Trophoblast cell (in vitro differentiated cells and primary cell): Measurements from ENCODE around the gene RIC3.
A peak's percentile ranks its signal among the peaks of the same experiment; 100 is the strongest.

ENCODE experiments used
- DNase-seq, 2 donors: peaks; one replicate each; pipeline ENCODE4 v3.0.0-alpha.2; 2016
- H2AFZ ChIP-seq: 2 replicates; pipeline ENCODE4 v1.6.1; 2013; ENCODE audit warnings: low read length, moderate library complexity, mild to moderate bottlenecking; ENCODE audit not compliant: insufficient read depth, poor library complexity
- H2AK5ac ChIP-seq: 2 replicates; pipeline ENCODE4 v1.6.1; 2013; ENCODE audit warnings: mild to moderate bottlenecking, low read length
- H2BK120ac ChIP-seq: 2 replicates; pipeline ENCODE4 v1.6.1; 2013; ENCODE audit warnings: low read length, mild to moderate bottlenecking, moderate library complexity; ENCODE audit not compliant: insufficient read depth, poor library complexity
- H2BK12ac ChIP-seq: 2 replicates; pipeline ENCODE4 v1.6.1; 2013; ENCODE audit warnings: mild to moderate bottlenecking, low read length, moderate library complexity
- H2BK5ac ChIP-seq: 2 replicates; pipeline ENCODE4 v1.6.1; 2013; ENCODE audit warnings: low read length, low read depth, moderate library complexity, mild to moderate bottlenecking; ENCODE audit not compliant: poor library complexity
- H3K14ac ChIP-seq: 2 replicates; pipeline ENCODE4 v1.6.1; 2013; ENCODE audit warnings: mild to moderate bottlenecking, low read length
- H3K18ac ChIP-seq: 2 replicates; pipeline ENCODE4 v1.6.1; 2013; ENCODE audit warnings: mild to moderate bottlenecking, low read length
- H3K23ac ChIP-seq: 2 replicates; pipeline ENCODE4 v1.6.1; 2013; ENCODE audit warnings: low read length
- H3K27ac ChIP-seq: 2 replicates; pipeline ENCODE4 v1.5.1; 2013; ENCODE audit warnings: low read depth, mild to moderate bottlenecking, inconsistent platforms, low read length, moderate library complexity
- H3K27me3 ChIP-seq: 2 replicates; pipeline ENCODE4 v1.6.1; 2013; ENCODE audit warnings: inconsistent platforms, mild to moderate bottlenecking, low read length, moderate library complexity; ENCODE audit not compliant: insufficient read depth
- H3K36me3 ChIP-seq, 2 experiments: 1 replicate in 1 of 2; 2 replicates in 1 of 2; pipeline ENCODE4 v1.6.1; 2013; ENCODE audit warnings: low read length in 2 of 2, mild to moderate bottlenecking in 2 of 2, moderate library complexity in 1 of 2; ENCODE audit not compliant: insufficient read depth in 2 of 2, control insufficient read depth in 1 of 2
- H3K4ac ChIP-seq: 2 replicates; pipeline ENCODE4 v1.6.1; 2013; ENCODE audit warnings: low read depth, mild to moderate bottlenecking, low read length, moderate library complexity
- H3K4me1 ChIP-seq, 2 experiments: 1 replicate in 1 of 2; 2 replicates in 1 of 2; pipeline ENCODE4 v1.6.1; 2013; ENCODE audit warnings: low read length in 2 of 2, mild to moderate bottlenecking in 2 of 2, moderate library complexity in 1 of 2; ENCODE audit not compliant: insufficient read depth in 2 of 2, control insufficient read depth in 1 of 2
- H3K4me2 ChIP-seq: 2 replicates; pipeline ENCODE4 v1.6.1; 2013; ENCODE audit warnings: inconsistent platforms, mild to moderate bottlenecking, low read length, moderate library complexity
- H3K4me3 ChIP-seq: 2 replicates; pipeline ENCODE4 v1.5.1; 2013; ENCODE audit warnings: mild to moderate bottlenecking, low read depth, low read length, inconsistent platforms
- H3K79me1 ChIP-seq: one replicate; pipeline ENCODE4 v1.6.1; 2013; ENCODE audit warnings: low read length
- H3K79me2 ChIP-seq: 2 replicates; pipeline ENCODE4 v1.6.1; 2013; ENCODE audit warnings: low read length, mild to moderate bottlenecking; ENCODE audit not compliant: control insufficient read depth, insufficient read depth, poor library complexity
- H3K9ac ChIP-seq: 2 replicates; pipeline ENCODE4 v1.6.1; 2013; ENCODE audit warnings: mild to moderate bottlenecking, low read length
- H3K9me3 ChIP-seq: 2 replicates; pipeline ENCODE4 v1.6.1; 2013; ENCODE audit warnings: low read depth, mild to moderate bottlenecking, control low read depth, inconsistent platforms, low read length; ENCODE audit not compliant: insufficient read depth
- H4K12ac ChIP-seq: 2 replicates; pipeline ENCODE4 v1.6.1; 2013; ENCODE audit warnings: low read depth, mild to moderate bottlenecking, low read length, moderate library complexity
- H4K8ac ChIP-seq: 2 replicates; pipeline ENCODE4 v1.6.1; 2013; ENCODE audit warnings: low read depth, mild to moderate bottlenecking, low read length, moderate library complexity
- H4K91ac ChIP-seq: one replicate; pipeline ENCODE4 v1.6.1; 2013; ENCODE audit warnings: low read depth, mild to moderate bottlenecking, low read length, moderate library complexity
- WGBS: extraction: QIAGEN DNeasy Blood & Tissue Kit; methylation state at CpG from one replicate; pipeline ENCODE4 v1.1.7; 2013; ENCODE audit warnings: missing lambda C conversion rate; ENCODE audit not compliant: insufficient read length, insufficient coverage; ENCODE audit errors: extremely low coverage; 5-methylcytosine and 5-hydroxymethylcytosine counted together

RIC3 gene

DNA sequence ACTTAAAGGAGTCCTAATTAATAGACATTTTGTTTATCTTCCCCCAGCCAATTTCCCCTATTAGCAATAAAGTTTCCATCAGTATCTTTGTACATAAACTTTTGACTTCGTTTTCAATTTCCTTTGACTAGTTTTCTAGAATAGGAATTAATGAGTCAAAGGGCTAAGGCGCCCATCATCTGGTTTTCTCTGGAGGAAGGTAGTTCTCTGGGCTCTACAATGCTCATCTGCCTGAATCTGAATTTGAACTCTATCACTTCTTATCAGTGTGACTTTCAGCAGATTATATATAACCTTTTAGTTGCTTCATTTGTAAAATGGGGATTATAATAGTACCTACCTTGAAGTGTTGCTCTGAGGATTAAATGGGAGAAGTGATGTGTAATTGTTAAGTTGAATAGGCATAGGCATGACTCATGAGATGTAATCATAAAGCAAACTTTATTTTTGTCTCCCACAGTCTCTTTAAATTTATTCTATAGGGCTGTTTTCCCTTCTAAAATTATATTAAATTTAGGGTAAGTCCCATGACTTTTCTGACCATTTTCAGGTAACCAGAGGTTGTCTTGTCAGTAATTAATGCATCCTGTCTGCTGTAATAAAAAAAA lies 93.6 kb downstream of the RIC3 start:
- Histone ChIP-seq H2BK120ac (no peak overlapping the region), H3K14ac (no peak overlapping the region), H3K23ac (no peak overlapping the region), H3K9me3 (no peaks in the 10 kb centered on the region), H3K27ac (no peak overlapping the region), H3K4me1 (no peaks in the 10 kb centered on the region), H3K27me3 (no peaks in the 10 kb centered on the region), H4K91ac (no peak overlapping the region), H3K4me3 (no peak overlapping the region), H2BK5ac (no peak overlapping the region), H3K4ac (no peak overlapping the region), H3K4me2 (no peak overlapping the region), H2AFZ (no peak overlapping the region), H3K79me1 (no peaks in the 10 kb centered on the region), H3K18ac (no peak overlapping the region), H3K36me3 (no peaks in the 10 kb centered on the region), H4K12ac (no peak overlapping the region), H2AK5ac (no peak overlapping the region), H3K9ac (no peak overlapping the region), H3K79me2 (no peaks in the 10 kb centered on the region), H4K8ac (no peak overlapping the region), H2BK12ac (no peak overlapping the region)
- no peak for DNase-seq
- WGBS, result no CpG with 5 or more reads among the region's 2 CpGs

DNA sequence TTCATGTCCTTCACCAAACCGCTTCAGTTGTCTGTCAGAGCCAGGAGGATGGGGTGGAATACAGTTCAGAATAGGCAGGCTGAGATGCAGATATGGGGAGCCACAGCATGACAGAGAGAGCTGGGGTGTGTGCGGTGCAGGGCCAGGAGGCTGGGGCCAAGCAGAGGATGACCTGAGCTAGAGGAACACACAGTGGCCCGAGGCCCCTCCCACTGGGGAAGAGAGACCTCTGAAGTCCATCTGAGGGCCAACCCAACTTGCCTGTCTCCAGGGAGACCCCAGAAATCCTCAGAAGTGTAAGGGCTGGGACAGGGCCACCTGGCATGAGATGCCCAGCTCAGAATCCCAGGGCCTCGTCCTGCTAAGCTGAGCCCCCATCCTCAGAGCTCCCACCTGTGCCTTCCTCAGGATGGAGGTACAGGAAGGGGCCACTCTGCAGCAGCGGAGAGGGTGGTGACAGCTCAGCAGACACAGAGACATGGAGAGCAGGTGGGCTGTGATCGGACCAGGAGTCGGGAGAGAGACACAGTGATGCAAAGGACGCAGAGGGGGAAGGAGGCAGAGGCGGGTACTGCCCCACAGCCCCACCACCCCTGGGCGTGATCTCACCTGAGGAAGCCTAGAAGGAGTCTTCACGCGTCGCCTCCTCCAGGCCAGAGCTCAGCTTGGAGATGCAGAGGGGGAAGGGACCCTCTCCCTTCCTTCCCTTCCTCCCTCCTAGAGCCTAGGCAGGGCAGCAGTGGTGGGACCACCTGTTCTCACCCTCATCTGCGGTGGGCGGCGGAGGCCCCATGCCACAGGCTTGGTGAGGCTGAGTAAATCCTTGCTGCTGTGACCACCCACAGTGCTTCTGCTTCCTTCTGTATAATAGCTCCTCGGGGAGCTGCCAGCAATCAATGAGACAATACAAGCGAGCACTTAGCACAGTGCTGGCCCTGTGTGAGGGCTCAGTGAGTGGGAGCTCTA lies 96.9 kb downstream of the RIC3 start:
- no peak for DNase-seq
- H2AK5ac ChIP-seq, result no peak overlapping the region
- H3K4me1 ChIP-seq, result no peaks in the 10 kb centered on the region
- H3K9ac ChIP-seq, result no peak overlapping the region
- H3K23ac ChIP-seq, result no peak overlapping the region
- no peak overlapping the region for H2BK5ac ChIP-seq
- no peaks in the 10 kb centered on the region for H3K79me2 ChIP-seq
- H2BK120ac ChIP-seq, result no peak overlapping the region
- no peak overlapping the region for H2AFZ ChIP-seq
- no peak overlapping the region for H4K12ac ChIP-seq
- no peaks in the 10 kb centered on the region for H3K79me1 ChIP-seq
- no peak overlapping the region for H3K27ac ChIP-seq
- no peak overlapping the region for H3K4ac ChIP-seq
- no peaks in the 10 kb centered on the region for H3K9me3 ChIP-seq
- no peak overlapping the region for H3K4me3 ChIP-seq
- no peak overlapping the region for H3K4me2 ChIP-seq
- no peak overlapping the region for H3K18ac ChIP-seq
- no peak overlapping the region for H4K91ac ChIP-seq
- no peak overlapping the region for H4K8ac ChIP-seq
- no peaks in the 10 kb centered on the region for H3K36me3 ChIP-seq
- no CpG with 5 or more reads among the region's 18 CpGs for WGBS
- no peak overlapping the region for H2BK12ac ChIP-seq
- no peaks in the 10 kb centered on the region for H3K27me3 ChIP-seq
- no peak overlapping the region for H3K14ac ChIP-seq

DNA sequence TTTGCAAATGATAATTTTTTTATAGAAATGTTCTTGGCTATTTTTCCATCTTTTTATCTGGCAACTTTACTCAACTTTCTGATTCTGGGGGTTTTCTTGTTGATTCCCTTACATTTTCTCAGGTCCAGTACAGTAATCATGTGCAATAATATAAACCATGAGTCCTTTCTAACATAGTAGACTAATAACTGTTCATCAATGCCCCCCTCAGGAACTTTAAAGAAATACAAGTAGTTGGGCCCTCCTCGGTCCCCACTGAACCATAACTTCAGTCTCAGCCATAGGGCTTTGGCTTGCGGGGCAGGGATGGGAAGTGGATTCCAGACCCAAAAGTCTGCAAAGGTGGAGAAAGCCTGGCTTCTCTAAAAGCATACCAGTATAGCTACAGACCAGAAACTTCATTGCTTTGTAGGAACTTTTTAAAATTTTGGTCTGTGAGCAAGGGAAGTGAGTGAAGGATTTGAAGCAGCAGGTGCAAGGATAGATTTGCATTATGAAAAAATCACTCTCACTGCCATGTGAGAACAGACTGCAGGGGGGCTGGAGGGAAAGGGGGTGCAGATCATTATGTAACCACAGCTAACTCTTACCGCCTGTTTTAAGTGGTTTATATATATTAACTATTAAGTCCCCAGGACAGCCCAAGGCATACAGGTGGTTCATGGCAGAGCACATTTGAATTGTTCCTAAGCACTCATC lies 98.3 kb downstream of the RIC3 start:
- no peak overlapping the region for H2AK5ac ChIP-seq
- H2BK5ac ChIP-seq, result no peak overlapping the region
- H2BK120ac ChIP-seq, result no peak overlapping the region
- H3K18ac ChIP-seq, result no peak overlapping the region
- no CpG with 5 or more reads among the region's 3 CpGs for WGBS
- no peak overlapping the region for H3K9ac ChIP-seq
- no peaks in the 10 kb centered on the region for H3K27me3 ChIP-seq
- no peak overlapping the region for H2AFZ ChIP-seq
- no peak overlapping the region for H3K14ac ChIP-seq
- no peaks in the 10 kb centered on the region for H3K4me1 ChIP-seq
- H3K79me2 ChIP-seq, result no peaks in the 10 kb centered on the region
- no peak overlapping the region for H3K27ac ChIP-seq
- H3K36me3 ChIP-seq, result no peaks in the 10 kb centered on the region
- H3K79me1 ChIP-seq, result no peaks in the 10 kb centered on the region
- H3K23ac ChIP-seq, result no peak overlapping the region
- no peak overlapping the region for H3K4ac ChIP-seq
- H4K91ac ChIP-seq, result no peak overlapping the region
- H4K12ac ChIP-seq, result no peak overlapping the region
- H2BK12ac ChIP-seq, result no peak overlapping the region
- peak in 1 of 2 donors; percentile 25 for DNase-seq
- H3K4me2 ChIP-seq, result no peak overlapping the region
- no peak overlapping the region for H4K8ac ChIP-seq
- no peak overlapping the region for H3K4me3 ChIP-seq
- no peaks in the 10 kb centered on the region for H3K9me3 ChIP-seq

DNA sequence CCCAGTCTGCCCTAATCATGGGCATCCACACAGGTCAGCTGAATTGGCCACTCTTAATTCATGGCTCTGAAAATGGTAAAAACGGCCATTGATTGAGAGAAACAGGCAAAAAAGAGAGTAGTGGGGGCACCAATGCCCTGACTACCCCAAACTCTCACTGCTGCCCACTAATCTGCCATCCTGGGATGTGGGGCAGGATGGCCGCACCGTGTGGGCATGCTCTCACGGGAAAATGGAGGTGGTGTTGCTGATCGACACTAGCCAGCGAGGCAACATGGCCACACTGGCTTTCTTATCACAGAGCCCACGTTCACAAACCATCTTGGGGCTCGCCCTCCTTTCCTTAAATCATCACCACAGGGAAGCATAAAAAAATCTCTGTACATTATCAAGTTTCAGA lies 99.1 kb downstream of the RIC3 start:
- Histone ChIP-seq H3K79me2 (no peaks in the 10 kb centered on the region), H3K9ac (no peak overlapping the region), H4K8ac (no peak overlapping the region), H3K4me1 (no peaks in the 10 kb centered on the region), H3K4me2 (no peak overlapping the region), H2BK120ac (no peak overlapping the region), H3K4ac (no peak overlapping the region), H3K27me3 (no peaks in the 10 kb centered on the region), H3K36me3 (no peaks in the 10 kb centered on the region), H3K9me3 (no peaks in the 10 kb centered on the region), H4K91ac (no peak overlapping the region), H2AK5ac (no peak overlapping the region), H4K12ac (no peak overlapping the region), H3K14ac (no peak overlapping the region), H3K18ac (no peak overlapping the region), H3K4me3 (peak overlapping the region; percentile 39), H2BK12ac (no peak overlapping the region), H3K27ac (no peak overlapping the region), H3K79me1 (no peaks in the 10 kb centered on the region), H2BK5ac (no peak overlapping the region), H2AFZ (no peak overlapping the region), H3K23ac (no peak overlapping the region)
- DNase-seq, result no peak
- no CpG with 5 or more reads among the region's 8 CpGs for whole genome bisulfite sequencing
